ENCODE measurements around the gene LRRC36.

Gene LRRC36

DNA sequence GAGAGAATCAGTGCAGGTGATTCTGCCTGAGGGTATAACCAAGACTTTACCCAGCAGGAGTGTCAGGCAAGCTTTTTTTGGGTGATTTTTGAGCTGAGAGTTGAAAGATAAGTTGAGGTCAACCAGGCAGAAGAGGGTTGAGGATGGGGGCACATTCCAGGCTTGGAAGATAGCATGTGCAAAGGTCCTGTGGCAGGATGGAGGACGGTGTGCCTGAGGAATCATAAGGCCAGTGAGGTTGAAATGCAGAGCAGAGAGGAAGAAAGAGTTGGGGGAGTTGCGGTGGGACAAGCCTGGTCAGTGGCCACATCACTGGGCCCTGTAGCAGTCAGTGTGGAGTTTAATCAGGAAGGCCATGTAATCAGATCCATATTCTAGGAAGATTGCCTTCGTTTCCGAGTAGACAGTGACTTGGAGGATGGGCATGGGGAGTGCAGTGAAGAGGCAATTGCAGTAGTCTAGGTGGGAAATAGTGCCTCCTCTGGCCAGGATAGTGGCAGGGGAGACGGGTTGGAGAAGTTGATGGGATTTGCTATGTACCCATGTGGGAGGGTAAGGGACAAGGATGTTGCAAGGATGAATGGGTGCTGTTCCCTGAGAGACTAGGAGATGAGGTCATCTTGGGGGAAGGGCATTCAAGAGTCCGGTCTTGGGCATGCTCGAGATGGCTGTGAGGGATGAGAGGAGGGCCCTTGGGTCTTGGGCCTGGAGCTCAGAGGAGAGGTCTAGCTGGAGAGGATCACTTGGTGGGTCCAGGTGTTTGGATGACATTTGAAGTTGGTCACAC, 43.4 kb upstream of the LRRC36 start:
- no peaks in the 10 kb centered on the region for H3K36me3 ChIP-seq (ENCODE audit: control insufficient read depth in 2 of 2, insufficient read depth in 2 of 2, low read length in 2 of 2)
- peaks cover 7 to 14% of the 10 kb centered on the region in 2 donors for H3K4me1 ChIP-seq (ENCODE audit: control insufficient read depth in 2 of 2, insufficient read depth in 2 of 2, low read length in 2 of 2)
- H3K9ac ChIP-seq (ENCODE audit: low read depth in 1 of 2, low read length in 2 of 2): no peak overlapping the region
- H3K27me3 ChIP-seq (ENCODE audit: control insufficient read depth in 2 of 2, insufficient read depth in 2 of 2, low read length in 2 of 2): no peaks in the 10 kb centered on the region
- H3K9me3 ChIP-seq (ENCODE audit: control insufficient read depth in 2 of 2, low read length in 2 of 2): no peaks in the 10 kb centered on the region
- H3K4me3 ChIP-seq (ENCODE audit: low read length in 2 of 2): no peak overlapping the region
- no peak overlapping the region for H3K27ac ChIP-seq (ENCODE audit: low read depth in 2 of 2, low read length in 2 of 2)

DNA sequence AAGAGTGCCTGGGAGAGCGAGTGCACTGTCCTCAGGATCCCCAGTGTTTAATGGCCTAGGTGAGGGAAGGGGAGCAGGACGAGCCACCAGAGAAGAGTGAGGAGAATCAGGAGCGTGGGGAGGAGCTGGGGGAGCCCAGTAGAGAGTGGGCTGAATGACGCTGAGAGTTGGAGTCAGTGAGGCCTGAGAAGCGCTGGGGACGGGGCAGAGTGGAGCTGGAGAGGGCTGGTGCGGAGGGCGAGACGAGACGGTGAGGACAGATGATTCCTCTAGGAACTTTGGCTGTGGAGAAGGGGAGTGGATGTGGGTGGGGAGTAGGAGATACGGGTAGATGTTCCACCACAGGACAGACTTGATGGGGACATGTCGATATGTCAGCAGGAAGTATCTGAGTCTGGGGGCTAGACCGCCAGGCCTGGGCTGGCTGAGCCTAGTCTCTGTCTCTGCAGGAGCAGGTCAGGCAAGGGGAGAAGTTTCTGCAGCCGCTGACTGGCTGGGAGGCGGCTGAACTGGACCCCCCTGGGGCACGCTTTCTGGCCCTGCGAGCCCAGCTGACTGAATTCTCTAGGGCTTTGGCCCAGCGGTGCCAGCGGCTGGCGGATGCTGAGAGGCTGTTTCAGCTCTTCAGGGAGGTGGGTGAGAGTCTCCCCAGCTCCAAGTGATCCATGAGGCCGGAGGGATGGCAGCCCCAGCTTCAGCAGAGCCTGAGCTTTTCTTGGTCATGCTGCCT, 42.6 kb upstream of the LRRC36 start:
- no peak overlapping the region for H3K4me3 ChIP-seq (ENCODE audit: low read length in 2 of 2)
- no peaks in the 10 kb centered on the region for H3K36me3 ChIP-seq (ENCODE audit: control insufficient read depth in 2 of 2, insufficient read depth in 2 of 2, low read length in 2 of 2)
- H3K9ac ChIP-seq (ENCODE audit: low read depth in 1 of 2, low read length in 2 of 2): no peak overlapping the region
- no peaks in the 10 kb centered on the region for H3K9me3 ChIP-seq (ENCODE audit: control insufficient read depth in 2 of 2, low read length in 2 of 2)
- H3K4me1 ChIP-seq (ENCODE audit: control insufficient read depth in 2 of 2, insufficient read depth in 2 of 2, low read length in 2 of 2): peaks cover 3 to 8% of the 10 kb centered on the region in 2 donors
- H3K27me3 ChIP-seq (ENCODE audit: control insufficient read depth in 2 of 2, insufficient read depth in 2 of 2, low read length in 2 of 2): no peaks in the 10 kb centered on the region
- H3K27ac ChIP-seq (ENCODE audit: low read depth in 2 of 2, low read length in 2 of 2): no peak overlapping the region

DNA sequence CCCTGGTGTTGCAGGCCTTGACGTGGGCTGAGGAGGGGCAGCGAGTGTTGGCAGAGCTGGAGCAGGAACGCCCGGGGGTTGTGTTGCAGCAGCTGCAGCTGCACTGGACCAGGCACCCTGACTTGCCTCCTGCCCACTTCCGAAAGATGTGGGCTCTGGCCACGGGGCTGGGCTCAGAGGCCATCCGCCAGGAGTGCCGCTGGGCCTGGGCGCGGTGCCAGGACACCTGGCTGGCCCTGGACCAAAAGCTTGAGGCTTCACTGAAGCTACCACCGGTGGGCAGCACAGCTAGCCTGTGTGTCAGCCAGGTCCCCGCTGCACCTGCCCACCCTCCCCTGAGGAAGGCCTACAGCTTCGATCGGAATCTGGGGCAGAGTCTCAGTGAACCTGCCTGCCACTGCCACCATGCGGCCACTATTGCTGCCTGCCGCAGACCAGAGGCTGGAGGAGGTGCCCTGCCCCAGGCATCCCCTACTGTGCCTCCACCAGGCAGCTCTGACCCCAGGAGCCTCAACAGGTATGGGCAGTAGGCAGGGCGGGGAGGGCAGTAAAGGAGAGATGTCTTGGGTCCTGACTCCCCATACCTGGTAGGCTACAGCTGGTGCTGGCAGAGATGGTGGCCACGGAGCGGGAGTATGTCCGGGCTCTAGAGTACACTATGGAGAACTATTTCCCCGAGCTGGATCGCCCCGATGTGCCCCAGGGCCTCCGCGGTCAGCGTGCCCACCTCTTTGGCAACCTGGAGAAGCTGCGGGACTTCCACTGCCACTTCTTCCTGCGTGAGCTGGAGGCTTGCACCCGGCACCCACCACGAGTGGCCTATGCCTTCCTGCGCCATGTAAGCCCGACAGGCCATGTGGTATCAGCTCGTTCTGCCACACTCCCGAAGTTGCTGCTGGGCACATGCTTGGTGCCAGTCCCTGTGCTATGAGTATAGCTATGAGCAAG, 41.6 kb upstream of the LRRC36 start:
- H3K9me3 ChIP-seq (ENCODE audit: control insufficient read depth in 2 of 2, low read length in 2 of 2): no peaks in the 10 kb centered on the region
- no peaks in the 10 kb centered on the region for H3K27me3 ChIP-seq (ENCODE audit: control insufficient read depth in 2 of 2, insufficient read depth in 2 of 2, low read length in 2 of 2)
- H3K9ac ChIP-seq (ENCODE audit: low read depth in 1 of 2, low read length in 2 of 2): no peak overlapping the region
- H3K4me1 ChIP-seq (ENCODE audit: control insufficient read depth in 2 of 2, insufficient read depth in 2 of 2, low read length in 2 of 2): peaks cover 0 to 4% of the 10 kb centered on the region in 2 donors
- H3K27ac ChIP-seq (ENCODE audit: low read depth in 2 of 2, low read length in 2 of 2): no peak overlapping the region
- no peak overlapping the region for H3K4me3 ChIP-seq (ENCODE audit: low read length in 2 of 2)
- H3K36me3 ChIP-seq (ENCODE audit: control insufficient read depth in 2 of 2, insufficient read depth in 2 of 2, low read length in 2 of 2): no peaks in the 10 kb centered on the region

DNA sequence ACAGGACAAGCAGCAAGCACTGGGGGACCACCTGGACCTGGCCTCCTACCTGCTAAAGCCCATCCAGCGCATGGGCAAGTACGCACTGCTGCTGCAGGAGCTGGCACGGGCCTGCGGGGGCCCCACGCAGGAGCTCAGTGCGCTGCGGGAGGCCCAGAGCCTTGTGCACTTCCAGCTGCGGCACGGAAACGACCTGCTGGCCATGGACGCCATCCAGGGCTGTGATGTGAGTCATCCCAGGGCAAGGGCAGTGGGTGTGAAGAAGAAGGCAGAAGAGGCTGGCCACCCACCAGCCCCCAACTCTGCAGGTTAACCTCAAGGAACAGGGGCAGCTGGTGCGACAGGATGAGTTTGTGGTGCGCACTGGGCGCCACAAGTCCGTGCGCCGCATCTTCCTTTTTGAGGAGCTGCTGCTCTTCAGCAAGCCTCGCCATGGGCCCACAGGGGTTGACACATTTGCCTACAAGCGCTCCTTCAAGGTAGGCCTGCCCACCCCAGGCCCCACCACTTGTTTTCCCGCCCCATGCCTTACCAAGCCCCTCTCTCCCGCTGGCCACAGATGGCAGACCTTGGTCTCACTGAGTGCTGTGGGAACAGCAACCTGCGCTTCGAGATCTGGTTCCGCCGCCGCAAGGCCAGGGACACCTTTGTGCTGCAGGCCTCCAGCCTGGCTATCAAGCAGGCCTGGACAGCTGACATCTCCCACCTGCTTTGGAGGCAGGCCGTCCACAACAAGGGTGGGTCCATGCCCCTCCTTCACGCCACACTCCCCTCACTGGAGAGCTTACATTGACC, 40.0 kb upstream of the LRRC36 start:
- no peak overlapping the region for H3K9ac ChIP-seq (ENCODE audit: low read depth in 1 of 2, low read length in 2 of 2)
- no peak overlapping the region for H3K4me3 ChIP-seq (ENCODE audit: low read length in 2 of 2)
- peaks cover 0 to 4% of the 10 kb centered on the region in 2 donors for H3K4me1 ChIP-seq (ENCODE audit: control insufficient read depth in 2 of 2, insufficient read depth in 2 of 2, low read length in 2 of 2)
- no peaks in the 10 kb centered on the region for H3K36me3 ChIP-seq (ENCODE audit: control insufficient read depth in 2 of 2, insufficient read depth in 2 of 2, low read length in 2 of 2)
- no peaks in the 10 kb centered on the region for H3K27me3 ChIP-seq (ENCODE audit: control insufficient read depth in 2 of 2, insufficient read depth in 2 of 2, low read length in 2 of 2)
- no peaks in the 10 kb centered on the region for H3K9me3 ChIP-seq (ENCODE audit: control insufficient read depth in 2 of 2, low read length in 2 of 2)
- no peak overlapping the region for H3K27ac ChIP-seq (ENCODE audit: low read depth in 2 of 2, low read length in 2 of 2)

DNA sequence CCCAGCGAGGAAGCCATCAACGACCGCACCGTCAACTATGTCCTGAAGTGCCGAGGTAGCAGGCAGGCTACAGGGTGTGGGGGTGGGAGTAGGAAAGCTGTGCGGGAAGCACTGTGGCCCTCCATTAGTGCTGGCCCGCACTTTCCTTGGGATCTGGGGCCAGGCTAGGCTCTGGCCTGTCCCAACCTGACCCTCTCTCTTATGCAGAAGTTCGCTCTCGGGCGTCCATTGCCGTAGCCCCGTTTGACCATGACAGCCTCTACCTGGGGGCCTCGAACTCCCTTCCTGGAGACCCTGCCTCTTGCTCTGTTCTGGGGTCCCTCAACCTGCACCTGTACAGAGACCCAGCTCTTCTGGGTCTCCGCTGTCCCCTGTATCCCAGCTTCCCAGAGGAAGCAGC, 38.7 kb upstream of the LRRC36 start:
- Histone ChIP-seq H3K27me3 (ENCODE audit: control insufficient read depth in 2 of 2, insufficient read depth in 2 of 2, low read length in 2 of 2) (no peaks in the 10 kb centered on the region), H3K4me3 (ENCODE audit: low read length in 2 of 2) (no peak overlapping the region), H3K9ac (ENCODE audit: low read depth in 1 of 2, low read length in 2 of 2) (no peak overlapping the region), H3K4me1 (ENCODE audit: control insufficient read depth in 2 of 2, insufficient read depth in 2 of 2, low read length in 2 of 2) (peaks cover 0 to 4% of the 10 kb centered on the region in 2 donors), H3K36me3 (ENCODE audit: control insufficient read depth in 2 of 2, insufficient read depth in 2 of 2, low read length in 2 of 2) (no peaks in the 10 kb centered on the region), H3K27ac (ENCODE audit: low read depth in 2 of 2, low read length in 2 of 2) (no peak overlapping the region), H3K9me3 (ENCODE audit: control insufficient read depth in 2 of 2, low read length in 2 of 2) (no peaks in the 10 kb centered on the region)

DNA sequence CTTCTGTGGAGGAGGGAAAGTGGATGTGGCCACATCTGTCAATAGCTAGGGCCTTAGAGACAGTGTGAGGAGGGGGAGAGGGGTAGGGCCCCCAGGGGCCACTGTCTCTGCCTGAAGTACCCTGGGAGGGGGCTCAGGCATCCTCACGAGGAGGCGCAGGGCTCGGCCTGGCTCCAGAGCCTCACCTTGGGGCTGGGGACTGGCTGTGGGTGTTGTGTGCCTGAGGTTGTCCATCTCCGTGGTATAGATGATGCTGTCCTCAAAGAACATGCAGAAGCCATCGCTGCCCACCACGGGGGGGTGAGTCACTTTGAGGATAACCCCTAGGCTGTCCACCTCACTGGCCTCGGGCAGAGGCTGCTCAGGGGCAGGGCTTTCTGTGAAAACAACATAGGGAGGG, 35.2 kb upstream of the LRRC36 start:
- no peak overlapping the region for H3K9ac ChIP-seq (ENCODE audit: low read depth in 1 of 2, low read length in 2 of 2)
- no peaks in the 10 kb centered on the region for H3K9me3 ChIP-seq (ENCODE audit: control insufficient read depth in 2 of 2, low read length in 2 of 2)
- no peaks in the 10 kb centered on the region for H3K36me3 ChIP-seq (ENCODE audit: control insufficient read depth in 2 of 2, insufficient read depth in 2 of 2, low read length in 2 of 2)
- H3K4me3 ChIP-seq (ENCODE audit: low read length in 2 of 2): no peak overlapping the region
- no peaks in the 10 kb centered on the region for H3K27me3 ChIP-seq (ENCODE audit: control insufficient read depth in 2 of 2, insufficient read depth in 2 of 2, low read length in 2 of 2)
- no peaks in the 10 kb centered on the region for H3K4me1 ChIP-seq (ENCODE audit: control insufficient read depth in 2 of 2, insufficient read depth in 2 of 2, low read length in 2 of 2)
- no peak overlapping the region for H3K27ac ChIP-seq (ENCODE audit: low read depth in 2 of 2, low read length in 2 of 2)

DNA sequence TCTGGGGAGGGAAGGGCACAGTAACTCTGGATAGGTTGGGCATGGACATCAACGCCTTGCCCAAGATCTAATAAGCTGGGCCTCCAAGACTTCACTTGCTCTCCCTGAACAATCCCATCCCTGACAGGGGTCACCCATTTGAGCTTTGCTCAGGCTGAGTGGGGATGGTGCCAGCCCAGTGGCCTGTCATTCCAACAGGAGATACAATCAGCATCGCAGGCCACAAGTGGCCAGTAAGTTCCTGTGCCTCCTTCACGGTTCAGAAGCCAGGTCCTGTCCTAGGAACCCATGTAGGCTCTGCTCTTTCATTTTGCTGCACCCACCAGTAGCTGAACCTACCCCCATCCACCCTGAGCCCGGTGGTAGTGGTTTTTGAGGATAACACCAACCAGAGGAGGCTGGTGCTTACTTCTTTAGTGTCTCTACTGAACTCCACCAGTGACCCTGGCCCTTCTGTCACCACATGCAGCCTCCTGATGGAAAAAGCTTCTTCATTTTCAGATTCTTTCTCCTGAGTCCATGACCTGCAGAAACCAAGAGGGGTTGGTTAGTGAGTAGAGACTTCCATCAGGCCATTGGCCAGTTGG, 32.4 kb upstream of the LRRC36 start:
- Histone ChIP-seq H3K36me3 (ENCODE audit: control insufficient read depth in 2 of 2, insufficient read depth in 2 of 2, low read length in 2 of 2) (no peaks in the 10 kb centered on the region), H3K27me3 (ENCODE audit: control insufficient read depth in 2 of 2, insufficient read depth in 2 of 2, low read length in 2 of 2) (no peaks in the 10 kb centered on the region), H3K27ac (ENCODE audit: low read depth in 2 of 2, low read length in 2 of 2) (no peak overlapping the region), H3K4me1 (ENCODE audit: control insufficient read depth in 2 of 2, insufficient read depth in 2 of 2, low read length in 2 of 2) (no peaks in the 10 kb centered on the region), H3K4me3 (ENCODE audit: low read length in 2 of 2) (no peak overlapping the region), H3K9ac (ENCODE audit: low read depth in 1 of 2, low read length in 2 of 2) (no peak overlapping the region), H3K9me3 (ENCODE audit: control insufficient read depth in 2 of 2, low read length in 2 of 2) (no peaks in the 10 kb centered on the region)

DNA sequence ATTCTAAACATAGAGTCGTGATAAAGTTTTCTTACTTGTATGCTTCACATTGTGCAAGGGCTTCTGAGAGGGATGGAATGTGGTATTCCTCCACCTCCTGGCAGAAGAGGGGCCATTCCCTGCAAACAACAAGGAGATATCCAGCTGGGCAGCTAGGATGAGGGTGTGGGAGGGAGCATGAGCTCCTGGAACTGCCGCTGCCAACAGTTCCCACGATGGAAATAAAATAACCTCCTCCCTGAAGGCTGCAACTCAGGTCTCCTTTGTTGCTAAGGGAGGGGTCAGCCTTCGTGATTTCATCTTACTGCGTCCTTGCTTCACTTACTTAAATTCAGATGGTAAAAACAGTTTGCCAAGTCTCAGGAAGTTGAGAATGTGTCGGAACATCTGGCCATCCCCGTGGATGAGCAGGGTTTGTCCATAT, 31.7 kb upstream of the LRRC36 start:
- Histone ChIP-seq H3K27ac (ENCODE audit: low read depth in 2 of 2, low read length in 2 of 2) (no peak overlapping the region), H3K9me3 (ENCODE audit: control insufficient read depth in 2 of 2, low read length in 2 of 2) (no peaks in the 10 kb centered on the region), H3K36me3 (ENCODE audit: control insufficient read depth in 2 of 2, insufficient read depth in 2 of 2, low read length in 2 of 2) (no peaks in the 10 kb centered on the region), H3K4me1 (ENCODE audit: control insufficient read depth in 2 of 2, insufficient read depth in 2 of 2, low read length in 2 of 2) (no peaks in the 10 kb centered on the region), H3K27me3 (ENCODE audit: control insufficient read depth in 2 of 2, insufficient read depth in 2 of 2, low read length in 2 of 2) (no peaks in the 10 kb centered on the region), H3K4me3 (ENCODE audit: low read length in 2 of 2) (no peak overlapping the region), H3K9ac (ENCODE audit: low read depth in 1 of 2, low read length in 2 of 2) (no peak overlapping the region)

DNA sequence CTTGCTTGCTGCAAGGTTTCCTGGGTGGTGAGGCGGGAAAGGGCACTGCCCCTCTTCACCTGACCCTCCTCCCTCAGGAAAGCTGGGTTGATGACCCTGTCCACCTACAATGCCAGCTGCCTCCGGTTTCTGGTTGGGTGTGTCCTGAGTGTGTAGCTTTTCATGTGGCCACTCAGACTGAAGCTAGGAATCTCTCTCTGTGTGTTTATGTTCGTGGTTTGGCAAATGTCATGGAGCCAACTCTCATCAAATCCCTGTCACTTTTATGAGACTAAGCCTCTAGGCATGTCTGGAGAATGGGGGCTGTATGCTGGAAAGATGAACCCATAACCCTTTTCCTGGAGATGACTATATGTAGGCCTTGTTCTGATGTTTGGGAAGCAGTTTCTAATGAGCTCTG, 30.2 kb upstream of the LRRC36 start:
- Histone ChIP-seq H3K9ac (ENCODE audit: low read depth in 1 of 2, low read length in 2 of 2) (no peak overlapping the region), H3K4me3 (ENCODE audit: low read length in 2 of 2) (no peak overlapping the region), H3K27ac (ENCODE audit: low read depth in 2 of 2, low read length in 2 of 2) (no peak overlapping the region), H3K36me3 (ENCODE audit: control insufficient read depth in 2 of 2, insufficient read depth in 2 of 2, low read length in 2 of 2) (no peaks in the 10 kb centered on the region), H3K9me3 (ENCODE audit: control insufficient read depth in 2 of 2, low read length in 2 of 2) (no peaks in the 10 kb centered on the region), H3K4me1 (ENCODE audit: control insufficient read depth in 2 of 2, insufficient read depth in 2 of 2, low read length in 2 of 2) (no peaks in the 10 kb centered on the region), H3K27me3 (ENCODE audit: control insufficient read depth in 2 of 2, insufficient read depth in 2 of 2, low read length in 2 of 2) (no peaks in the 10 kb centered on the region)
